Activated naive CD4-positive, alpha-beta T cell treated with anti-CD3 and anti-CD28 coated beads for 36 hours (primary cell): Measurements from ENCODE around the gene CCDC88C. TPM values are rescaled to one million over a fixed set of nuclear protein-coding genes. Genes with fewer than 3 reads are reported as not detected.

Source experiments
- CTCF ChIA-PET: fragments of 350-600 bp; sonication (Branson Sonifier 250); formaldehyde crosslinking; loops from one replicate; lab custom pipeline; 2021; ENCODE audit warnings: antibody characterized with exemption; lab: Charles Lee
- DNase-seq: peaks from one replicate; pipeline ENCODE4 v3.0.0-alpha.2; 2020
- H3K27ac Mint-ChIP-seq: one replicate; pipeline ENCODE4 v1.8.0; 2021; ENCODE audit warnings: mild to moderate bottlenecking, mixed read lengths
- H3K27me3 Mint-ChIP-seq: one replicate; pipeline ENCODE4 v1.8.0; 2021; ENCODE audit warnings: low read depth, mixed read lengths
- H3K36me3 Mint-ChIP-seq: one replicate; pipeline ENCODE4 v1.8.0; 2021; ENCODE audit warnings: low read depth, mixed read lengths
- H3K4me1 Mint-ChIP-seq: one replicate; pipeline ENCODE4 v1.8.0; 2021; ENCODE audit warnings: low read depth, mixed read lengths
- H3K4me3 Mint-ChIP-seq: one replicate; pipeline ENCODE4 v1.8.0; 2021; ENCODE audit warnings: mild to moderate bottlenecking, moderate library complexity, mixed read lengths
- H3K9me3 Mint-ChIP-seq: one replicate; pipeline ENCODE4 v1.8.0; 2021; ENCODE audit warnings: mixed read lengths
- intact Hi-C: fragments of 100-400 bp; cut with micrococcal nuclease; formaldehyde crosslinking; loops from one replicate; pipeline ENCODE4 v1.15.1; 2023
- total RNA-seq, 2 experiments: library from RNA; stranded (reverse); gene quantifications; one replicate each; pipeline ENCODE4 v1.2.3, GENCODE V29; 2021

Gene CCDC88C
- total RNA-seq, 2 experiments from 2014 or later = 76.0 to 83.3 TPM

GRCh38 chr14:91223028-91223783, 194.4 kb downstream of the CCDC88C start:
- CTCF ChIA-PET = interaction anchor here (0.6 to 1.9 kb wide), 6 partner anchors 13 to 62 kb away, joined by 3 to 9 read pairs (median 4); no protein-coding TSS in a partner anchor
- intact Hi-C loops = no loop called here
- Mint-ChIP-seq H3K27ac (peak overlapping the region; percentile 78), H3K9me3 (peaks cover 14% of the 10 kb centered on the region), H3K4me3 (no peak overlapping the region), H3K4me1 (peaks cover 73% of the 10 kb centered on the region), H3K27me3 (no peaks in the 10 kb centered on the region), H3K36me3 (peaks cover 47% of the 10 kb centered on the region)
- DNase-seq = peak; percentile 77

Other genes with a start within 250 kb of the CCDC88C start
- gene GPR68, start 173.1 kb downstream of the CCDC88C start, total RNA-seq = 1 to 10 TPM; 1.2 to 1.3 TPM
- 100 to 1,000 TPM; 114 to 118 TPM for gene PPP4R3A, start 92.5 kb upstream of the CCDC88C start, total RNA-seq